H1 (cell line): ENCODE results near the gene PAIP2B.

Experiments
- CHD7 ChIP-seq: fragments of 300-600 bp; sonication (generic); IDR thresholded peaks from 2 replicates; pipeline ENCODE4 v1.7.1; 2012; ENCODE audit warnings: low read length, moderate library complexity, mild to moderate bottlenecking, inconsistent platforms; ENCODE audit not compliant: insufficient replicate concordance
- CTCF ChIP-seq, 3 experiments: IDR thresholded peaks; 1 replicate in 2 of 3; 2 replicates in 1 of 3; pipeline versions ENCODE4 v1.5.1 to v1.6.1; 2011; ENCODE audit warnings: low read length in 3 of 3, mild to moderate bottlenecking in 3 of 3, inconsistent platforms in 2 of 3, low read depth in 1 of 3, moderate library complexity in 1 of 3; ENCODE audit not compliant: insufficient read depth in 1 of 3; ENCODE audit errors: control extremely low read depth in 1 of 3
- JUN ChIP-seq: IDR thresholded peaks from 2 replicates; pipeline ENCODE4 v1.6.1; 2011; ENCODE audit warnings: low read depth, mild to moderate bottlenecking, improper control_type of control experiment, low read length
- MAFK ChIP-seq: IDR thresholded peaks from 2 replicates; pipeline ENCODE4 v1.6.1; 2012; ENCODE audit warnings: low read depth, mild to moderate bottlenecking, improper control_type of control experiment, low read length
- POLR2A ChIP-seq, 2 experiments: IDR thresholded peaks; 1 replicate in 1 of 2; 2 replicates in 1 of 2; pipeline ENCODE4 v1.6.1; 2011; ENCODE audit warnings: low read depth in 2 of 2, low read length in 2 of 2, mild to moderate bottlenecking in 2 of 2; ENCODE audit errors: control extremely low read depth in 1 of 2
- POLR2AphosphoS5 ChIP-seq: IDR thresholded peaks from 2 replicates; pipeline ENCODE4 v1.6.1; 2011; ENCODE audit warnings: low read depth, low read length
- SP2 ChIP-seq: IDR thresholded peaks from 2 replicates; pipeline ENCODE4 v1.6.1; 2012; ENCODE audit warnings: mild to moderate bottlenecking, low read length, inconsistent platforms
- TEAD4 ChIP-seq: IDR thresholded peaks from 2 replicates; pipeline ENCODE4 v1.6.1; 2012; ENCODE audit warnings: low read depth, low read length, inconsistent platforms, mixed read lengths
- USF2 ChIP-seq: IDR thresholded peaks from 2 replicates; pipeline ENCODE4 v1.6.1; 2011; ENCODE audit warnings: low read length, improper control_type of control experiment
- YY1 ChIP-seq: IDR thresholded peaks from 2 replicates; pipeline ENCODE4 v1.6.1; 2011; ENCODE audit warnings: low read depth, mild to moderate bottlenecking, low read length

- TF ChIP-seq YY1 = no peak
- TF ChIP-seq JUN = no peak
- no peak for TF ChIP-seq CTCF (IDR thresholded peaks at IDR 0.05; ENCODE audit: control extremely low read depth in 1 of 3, insufficient read depth in 1 of 3, low read depth in 1 of 3, low read length in 3 of 3)
- TF ChIP-seq MAFK = no peak
- TF ChIP-seq USF2 = no peak
- no peak for TF ChIP-seq CHD7
- no peak for TF ChIP-seq POLR2A (IDR thresholded peaks at IDR 0.05; ENCODE audit: control extremely low read depth in 1 of 2, low read depth in 2 of 2, low read length in 2 of 2)
- no peak for TF ChIP-seq TEAD4
- TF ChIP-seq SP2 = no peak
- no peak for TF ChIP-seq POLR2AphosphoS5
Measured at GRCh38 chr2:71154279-71154678, 72.6 kb downstream of the PAIP2B start.
